ENCODE data around the gene PTPRG. TPM values are rescaled to one million over a fixed set of nuclear protein-coding genes. Genes with fewer than 3 reads are reported as not detected.

Gene PTPRG
- total RNA-seq, 4 donors from 2014 or later, result 8.4 to 37.3 (median 14.9) TPM

DNA sequence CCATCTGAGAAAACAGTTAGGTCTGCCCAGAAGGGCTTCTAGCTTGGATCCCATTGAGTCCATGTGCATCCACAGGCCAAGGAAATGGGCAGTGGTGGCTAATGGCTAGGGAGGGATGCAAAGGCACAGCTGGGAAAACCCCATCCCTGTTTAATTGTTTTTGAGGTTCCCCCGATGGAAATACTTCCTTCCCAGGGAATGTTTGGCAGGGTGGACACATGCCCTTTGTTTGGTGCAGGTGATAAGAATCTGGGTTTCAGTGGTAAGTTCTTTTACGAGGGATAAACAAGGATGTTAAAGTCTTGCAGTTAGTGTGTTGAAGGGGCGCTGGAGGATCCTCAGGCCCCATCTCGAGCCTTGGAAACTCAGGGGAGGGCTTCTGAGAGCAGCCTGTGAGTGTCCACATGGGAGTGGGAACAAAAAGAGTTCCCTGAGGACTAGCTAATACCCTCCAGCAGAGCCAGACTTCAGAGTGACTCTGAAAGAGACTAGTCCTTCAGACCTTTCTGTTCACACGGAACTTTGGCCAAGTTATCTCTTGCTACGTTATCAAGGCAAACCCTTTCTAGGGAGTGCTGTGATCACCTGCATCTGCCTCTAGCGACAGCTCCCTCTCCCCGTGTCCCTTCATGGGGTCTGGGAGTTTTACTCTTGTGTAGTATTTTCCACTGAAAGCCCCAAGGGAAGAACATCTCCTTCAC, 17.4 kb downstream of the PTPRG start:
- 73 to 78% methylated on average over 8 of the region's 8 CpGs for WGBS, 2 donors
- no peak for DNase-seq (ENCODE audit: low spot score in 2 of 2)
- no peak for TF ChIP-seq POLR2A (IDR thresholded peaks at IDR 0.05)
- TF ChIP-seq, protein P1, sequence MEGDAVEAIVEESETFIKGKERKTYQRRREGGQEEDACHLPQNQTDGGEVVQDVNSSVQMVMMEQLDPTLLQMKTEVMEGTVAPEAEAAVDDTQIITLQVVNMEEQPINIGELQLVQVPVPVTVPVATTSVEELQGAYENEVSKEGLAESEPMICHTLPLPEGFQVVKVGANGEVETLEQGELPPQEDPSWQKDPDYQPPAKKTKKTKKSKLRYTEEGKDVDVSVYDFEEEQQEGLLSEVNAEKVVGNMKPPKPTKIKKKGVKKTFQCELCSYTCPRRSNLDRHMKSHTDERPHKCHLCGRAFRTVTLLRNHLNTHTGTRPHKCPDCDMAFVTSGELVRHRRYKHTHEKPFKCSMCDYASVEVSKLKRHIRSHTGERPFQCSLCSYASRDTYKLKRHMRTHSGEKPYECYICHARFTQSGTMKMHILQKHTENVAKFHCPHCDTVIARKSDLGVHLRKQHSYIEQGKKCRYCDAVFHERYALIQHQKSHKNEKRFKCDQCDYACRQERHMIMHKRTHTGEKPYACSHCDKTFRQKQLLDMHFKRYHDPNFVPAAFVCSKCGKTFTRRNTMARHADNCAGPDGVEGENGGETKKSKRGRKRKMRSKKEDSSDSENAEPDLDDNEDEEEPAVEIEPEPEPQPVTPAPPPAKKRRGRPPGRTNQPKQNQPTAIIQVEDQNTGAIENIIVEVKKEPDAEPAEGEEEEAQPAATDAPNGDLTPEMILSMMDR (IDR thresholded peaks at IDR 0.05), result no peak
- no peak overlapping the region for H3K4me3 ChIP-seq (ENCODE audit: low read depth, poor library complexity, severe bottlenecking)
- intact Hi-C loops (cut with DNase I; ENCODE audit: low total_unique reads), result no loop called here

DNA sequence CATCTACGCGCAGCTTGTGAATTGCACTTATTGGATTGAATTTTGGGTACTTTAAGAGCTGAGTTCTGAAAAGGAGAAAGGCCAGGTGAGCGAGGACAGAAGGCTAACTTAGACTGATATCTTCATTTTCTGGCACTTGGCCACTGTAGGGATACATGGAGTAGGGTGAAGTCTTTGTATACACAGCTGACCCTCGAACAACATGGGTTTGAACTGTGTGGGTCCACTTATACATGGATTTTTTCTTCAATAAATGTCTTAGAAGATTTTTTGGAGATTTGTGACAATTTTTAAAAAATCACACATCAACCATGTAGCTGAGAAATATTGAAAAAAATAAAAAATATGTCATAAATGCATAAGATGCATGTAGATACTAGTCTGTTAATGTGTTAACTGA, 18.3 kb downstream of the PTPRG start:
- TF ChIP-seq, protein P1 (IDR thresholded peaks at IDR 0.05), result no peak
- no peak for TF ChIP-seq POLR2A (IDR thresholded peaks at IDR 0.05)
- intact Hi-C loops (cut with DNase I; ENCODE audit: low total_unique reads), result no loop called here
- whole genome bisulfite sequencing, 2 donors, result 92 to 97% methylated on average over 4 of the region's 4 CpGs
- no peak overlapping the region for H3K4me3 ChIP-seq (ENCODE audit: low read depth, poor library complexity, severe bottlenecking)
- no peak for DNase-seq (ENCODE audit: low spot score in 2 of 2)

DNA sequence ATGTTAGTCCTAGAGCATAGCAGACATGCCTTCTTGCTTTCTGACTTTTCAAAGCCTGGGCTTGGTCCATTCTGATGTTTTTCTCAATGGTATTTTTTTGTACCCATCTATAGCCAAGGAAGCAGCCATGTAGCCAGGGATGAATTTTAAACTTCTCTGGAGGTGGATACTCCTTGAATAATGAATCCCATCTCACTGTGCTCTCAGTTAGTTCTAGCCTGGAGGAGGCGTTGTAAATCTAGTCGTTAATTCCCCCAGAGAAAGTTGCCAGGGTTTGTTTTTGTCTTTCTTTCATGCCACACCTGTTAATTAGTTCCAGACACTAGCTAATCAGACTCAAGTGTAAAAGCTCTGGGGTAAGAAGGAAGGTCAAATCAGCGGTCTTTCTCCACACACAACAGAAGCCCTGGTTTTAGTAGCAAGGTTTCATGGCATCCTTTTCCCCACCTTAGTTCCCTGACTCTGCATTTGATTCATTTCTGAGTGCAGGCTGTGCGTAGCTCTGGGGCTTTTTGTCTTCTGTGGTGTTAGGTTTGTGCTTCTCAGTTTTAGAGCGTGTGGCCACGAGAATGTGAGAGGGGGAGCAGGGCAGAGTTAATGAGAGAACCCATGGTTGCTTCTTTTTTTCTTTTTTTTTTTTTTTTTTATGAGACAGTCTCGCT, 19.7 kb downstream of the PTPRG start:
- intact Hi-C loops (cut with DNase I; ENCODE audit: low total_unique reads), result no loop called here
- WGBS, 2 donors, result 71 to 73% methylated on average over 7 of the region's 7 CpGs
- H3K4me3 ChIP-seq (ENCODE audit: low read depth, poor library complexity, severe bottlenecking), result no peak overlapping the region
- TF ChIP-seq, protein P1 (IDR thresholded peaks at IDR 0.05), result no peak
- no peak for TF ChIP-seq POLR2A (IDR thresholded peaks at IDR 0.05)
- no peak for DNase-seq (ENCODE audit: low spot score in 2 of 2)

DNA sequence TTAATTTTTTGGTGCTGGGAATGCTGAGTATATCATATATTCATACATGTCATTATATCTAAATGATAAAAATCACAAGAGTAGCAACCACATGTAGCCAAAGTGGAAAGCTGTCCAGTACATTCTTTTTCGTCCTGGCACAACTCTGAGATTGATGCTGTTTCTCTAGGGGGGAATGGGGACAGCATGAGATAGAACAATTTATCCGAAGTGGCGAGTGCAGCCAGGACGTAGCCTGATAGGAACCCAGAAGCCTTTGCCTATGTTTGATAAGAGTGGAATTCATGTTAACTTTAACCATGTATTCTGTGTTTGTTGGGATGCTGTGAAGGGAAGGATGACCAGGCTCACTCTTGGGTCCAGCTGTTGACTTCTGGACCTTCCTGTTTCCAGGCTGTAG, 20.9 kb downstream of the PTPRG start:
- 73 to 74% methylated on average over 4 of the region's 4 CpGs for WGBS, 2 donors
- TF ChIP-seq, protein P1 (IDR thresholded peaks at IDR 0.05), result no peak
- no peak for TF ChIP-seq POLR2A (IDR thresholded peaks at IDR 0.05)
- DNase-seq (ENCODE audit: low spot score in 2 of 2), result no peak
- no peak overlapping the region for H3K4me3 ChIP-seq (ENCODE audit: low read depth, poor library complexity, severe bottlenecking)
- intact Hi-C loops (cut with DNase I; ENCODE audit: low total_unique reads), result no loop called here

DNA sequence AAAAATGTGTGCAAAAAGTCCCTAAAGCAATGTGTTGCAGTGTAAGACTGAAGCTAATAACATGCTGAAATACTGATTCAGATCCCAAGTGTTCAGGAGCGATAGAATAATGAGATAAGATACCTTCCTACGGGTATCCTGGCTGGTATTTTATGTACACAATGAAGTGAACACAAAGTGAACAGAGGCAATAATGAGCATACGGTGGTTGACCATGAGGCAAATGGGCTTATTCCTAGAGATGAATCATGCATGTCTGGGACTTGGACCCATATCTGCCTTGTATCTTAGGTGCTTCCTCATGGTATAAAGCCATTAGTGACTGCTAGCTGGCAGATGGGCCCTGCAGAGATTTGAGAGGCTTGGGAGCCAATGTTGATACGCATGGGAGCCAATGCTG, 21.5 kb downstream of the PTPRG start:
- no peak for DNase-seq (ENCODE audit: low spot score in 2 of 2)
- intact Hi-C loops (cut with DNase I; ENCODE audit: low total_unique reads), result no loop called here
- H3K4me3 ChIP-seq (ENCODE audit: low read depth, poor library complexity, severe bottlenecking), result no peak overlapping the region
- TF ChIP-seq, protein P1 (IDR thresholded peaks at IDR 0.05), result no peak
- TF ChIP-seq POLR2A (IDR thresholded peaks at IDR 0.05), result no peak
- 96 to 97% methylated on average over 4 of the region's 4 CpGs for WGBS, 2 donors
